T47D (cell line): ENCODE results near the gene TGM5.
"Not testable (repeated sequence)": the region's sequence is repeated elsewhere in the genome, so short reads cannot be mapped to it uniquely, and the experiment has no call there.

Source experiments
- DNase-seq, 2 experiments: peaks; one replicate each; pipeline versions ENCODE4 v3.0.0 to v3.0.0-alpha.2; 2011 to 2012; ENCODE audit warnings: low read depth in 1 of 2, low spot score in 1 of 2
- JUND ChIP-seq: IDR thresholded peaks from 2 replicates; pipeline ENCODE4 v1.6.1; 2012; ENCODE audit warnings: low read depth
- in situ Hi-C: cut with HindIII; loops from 2 replicates; pipeline ENCODE4 v1.10.0; 2016; ENCODE audit warnings: low sequenced_read_pairs, low pct_unique_long_range_greater_than_20kb

Gene TGM5

DNA sequence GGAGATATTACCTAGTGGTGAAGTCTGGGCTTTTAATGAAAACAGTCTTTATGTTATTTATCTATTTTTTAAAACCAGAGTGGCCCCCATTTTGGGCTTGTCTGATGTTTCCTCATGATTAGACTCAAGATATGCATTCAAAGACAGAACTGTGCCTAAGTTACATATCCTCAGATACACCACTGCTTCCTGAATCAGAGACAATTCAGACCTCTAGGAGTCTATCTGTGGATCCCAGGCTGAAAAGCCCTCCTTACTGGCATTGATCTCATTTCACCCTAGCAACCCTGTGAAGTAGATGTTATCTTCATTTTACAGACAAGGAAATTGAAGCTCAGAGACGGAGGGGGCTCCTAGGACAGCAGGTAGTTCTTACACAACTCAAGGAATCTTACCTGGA is 16.8 kb upstream of the TGM5 start:
- in situ Hi-C loops = no loop called here

GRCh38 chr15:43281926-43282602 is 15.3 kb upstream of the TGM5 start:
- no peak for TF ChIP-seq JUND
- in situ Hi-C loops = no loop called here

More for the DNA sequence above, 16.8 kb upstream of the TGM5 start:
- no peak for DNase-seq
- no peak for TF ChIP-seq JUND

DNA sequence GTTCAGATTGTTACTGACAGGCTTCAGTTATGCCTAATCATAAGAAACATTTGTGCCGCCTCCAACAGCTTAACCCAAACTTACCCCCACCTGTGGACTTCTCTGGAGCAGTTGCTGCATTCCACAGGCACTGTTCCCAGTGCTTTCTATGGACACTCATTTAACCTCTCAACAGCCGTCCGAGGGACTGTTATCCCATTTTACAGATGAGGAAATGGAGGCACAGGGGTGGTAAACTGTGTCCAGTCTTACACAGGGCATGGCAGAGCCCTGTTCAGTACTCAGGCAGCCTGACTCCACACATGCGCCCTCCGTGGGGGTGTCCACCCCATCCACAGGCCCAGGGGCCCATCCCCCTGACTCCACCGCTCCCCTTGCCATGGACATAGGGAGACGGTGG is 14.3 kb upstream of the TGM5 start:
- in situ Hi-C loops = no loop called here
- no peak for TF ChIP-seq JUND
- DNase-seq = no peak

More at GRCh38 chr15:43281926-43282602, 15.3 kb upstream of the TGM5 start:
- DNase-seq = no peak

GRCh38 chr15:43279496-43279895 is 12.8 kb upstream of the TGM5 start:
- in situ Hi-C loops = no loop called here
- TF ChIP-seq JUND = no peak
- DNase-seq = no peak

- in situ Hi-C loops = no loop called here
- DNase-seq = no peak
- no peak for TF ChIP-seq JUND
These were observed 12.1 kb upstream of the TGM5 start for GRCh38 chr15:43278869-43279268.

GRCh38 chr15:43277901-43278300 is 11.2 kb upstream of the TGM5 start:
- TF ChIP-seq JUND = no peak
- in situ Hi-C loops = no loop called here
- peak in 1 of 2 experiments; percentile 49 for DNase-seq

DNA sequence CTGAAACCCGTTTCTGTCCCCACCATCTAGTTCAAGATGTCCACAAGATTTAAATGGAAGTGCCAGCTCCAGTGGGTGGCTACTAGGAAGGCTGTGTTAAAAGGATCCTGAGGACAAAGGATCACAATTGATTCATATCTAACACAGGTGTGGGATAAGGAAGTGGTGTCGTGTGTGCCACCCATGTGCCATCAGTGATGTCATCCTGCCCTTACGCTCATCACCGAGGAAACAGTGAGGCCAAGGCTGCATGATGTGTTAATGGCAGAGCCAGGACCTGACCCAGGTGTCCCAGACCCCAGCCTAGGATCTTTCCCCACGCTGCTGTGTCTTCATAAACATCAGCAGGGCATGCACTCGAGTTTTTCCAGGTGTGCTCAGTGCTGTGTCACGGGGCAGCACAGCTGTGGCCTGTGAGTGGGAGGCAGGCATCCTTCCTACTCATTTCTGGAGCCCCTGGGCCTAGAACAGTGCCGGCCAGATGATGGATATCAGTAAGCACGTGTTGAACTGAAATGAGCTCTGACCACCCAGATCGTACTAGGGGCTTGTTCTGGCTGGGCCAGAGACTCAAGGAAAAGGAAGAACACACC is 10.6 kb upstream of the TGM5 start:
- in situ Hi-C loops = no loop called here
- no peak for DNase-seq
- no peak for TF ChIP-seq JUND

GRCh38 chr15:43276563-43277200 is 10.0 kb upstream of the TGM5 start:
- in situ Hi-C loops = no loop called here

GRCh38 chr15:43275740-43276562 is 9.2 kb upstream of the TGM5 start:
- TF ChIP-seq JUND = no peak
- in situ Hi-C loops = no loop called here
- no peak for DNase-seq

More at GRCh38 chr15:43276563-43277200, 10.0 kb upstream of the TGM5 start:
- no peak for DNase-seq
- no peak for TF ChIP-seq JUND

GRCh38 chr15:43274136-43274535 is 7.4 kb upstream of the TGM5 start:
- TF ChIP-seq JUND = no peak
- in situ Hi-C loops = no loop called here
- peak in 1 of 2 experiments; percentile 60 for DNase-seq

- no peak for DNase-seq
- TF ChIP-seq JUND = no peak
- in situ Hi-C loops = no loop called here
These were observed 6.5 kb upstream of the TGM5 start for GRCh38 chr15:43273243-43273642.

- DNase-seq, in situ Hi-C loops: not testable (repeated sequence)
These were observed 5.2 kb upstream of the TGM5 start for GRCh38 chr15:43271908-43272307.
